Activated effector memory CD4-positive, alpha-beta T cell treated with Interleukin-2 at 50 U/mL for 16 hours (primary cell): ENCODE measurements around the gene MAVS.
"Not testable (repeated sequence)": the region's sequence is repeated elsewhere in the genome, so short reads cannot be mapped to it uniquely, and the experiment has no call there.

ENCODE experiments used
- DNase-seq: peaks from one replicate; pipeline ENCODE4 v3.0.0-alpha.2; 2020

The MAVS gene

GRCh38 chr20:3815703-3816315 is 30.8 kb upstream of the MAVS start:
- DNase-seq = peak; percentile 41

- DNase-seq = no peak
These were observed 28.2 kb upstream of the MAVS start for GRCh38 chr20:3818155-3819151.

GRCh38 chr20:3819411-3820047 is 27.1 kb upstream of the MAVS start:
- DNase-seq = no peak

GRCh38 chr20:3820048-3820900 is 26.4 kb upstream of the MAVS start, which contains the start of gene AP5S1:
TSS of gene AP5S1 (plus strand) at chr20:3820547. CDS start at chr20:3822118, 1,571 bp downstream.
- peak; percentile 82 for DNase-seq

DNA sequence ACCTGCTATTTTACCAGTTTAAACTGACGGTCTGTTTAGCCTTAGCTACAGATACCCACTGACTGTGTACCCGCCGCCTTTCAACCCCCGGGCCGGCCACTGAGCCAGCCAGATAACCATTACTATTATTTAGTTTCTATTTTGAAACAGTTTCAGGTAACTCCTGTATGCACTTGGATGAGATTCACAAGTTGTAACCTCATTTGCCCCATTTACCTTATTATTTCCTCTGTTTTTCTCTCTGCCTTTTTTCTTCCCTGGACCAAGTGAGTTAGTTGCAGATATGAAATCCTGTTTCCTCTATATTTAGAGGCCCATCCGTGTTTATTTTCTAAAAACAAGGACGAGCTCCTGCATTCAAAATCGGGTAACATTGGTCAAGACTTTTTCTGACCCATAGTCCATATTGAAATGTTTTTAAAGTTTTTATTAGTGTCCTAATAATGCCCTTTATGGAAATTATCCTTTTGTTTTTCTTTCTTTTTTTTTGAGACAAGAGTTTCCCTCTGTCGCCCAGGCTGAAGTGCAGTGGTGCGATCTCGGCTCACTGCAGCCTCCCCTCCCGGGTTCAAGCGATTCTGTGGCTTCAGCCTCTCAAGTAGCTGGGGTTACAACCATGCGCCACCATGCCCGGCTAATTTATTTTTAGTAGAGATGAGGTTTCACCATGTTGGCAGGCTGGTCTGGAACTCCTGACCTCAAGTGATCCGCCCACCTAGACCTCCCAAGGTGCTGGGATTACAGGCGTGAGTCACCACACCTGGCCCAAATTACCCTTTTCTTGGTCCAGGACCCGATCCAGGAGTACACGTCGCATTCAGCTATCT is 25.5 kb upstream of the MAVS start:
- no peak for DNase-seq

DNA sequence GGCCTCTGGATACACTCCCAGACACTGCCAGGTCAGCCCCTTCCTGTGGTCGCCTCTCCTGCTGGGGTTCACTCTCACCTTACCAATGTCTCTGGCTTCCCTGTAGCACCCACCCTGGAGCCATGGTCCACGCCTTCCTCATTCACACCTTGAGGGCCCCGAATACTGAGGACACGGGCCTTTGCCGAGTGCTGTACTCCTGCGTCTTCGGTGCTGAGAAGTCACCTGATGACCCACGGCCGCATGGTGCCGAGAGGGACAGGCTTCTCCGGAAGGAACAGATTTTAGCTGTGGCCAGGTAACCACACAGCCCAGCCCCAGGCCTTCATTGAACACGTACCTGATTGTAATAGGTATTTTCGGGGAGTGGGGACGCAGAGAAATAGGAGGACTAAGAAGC is 24.6 kb upstream of the MAVS start:
- DNase-seq = no peak

GRCh38 chr20:3823881-3824280 is 22.8 kb upstream of the MAVS start:
- no peak for DNase-seq

DNA sequence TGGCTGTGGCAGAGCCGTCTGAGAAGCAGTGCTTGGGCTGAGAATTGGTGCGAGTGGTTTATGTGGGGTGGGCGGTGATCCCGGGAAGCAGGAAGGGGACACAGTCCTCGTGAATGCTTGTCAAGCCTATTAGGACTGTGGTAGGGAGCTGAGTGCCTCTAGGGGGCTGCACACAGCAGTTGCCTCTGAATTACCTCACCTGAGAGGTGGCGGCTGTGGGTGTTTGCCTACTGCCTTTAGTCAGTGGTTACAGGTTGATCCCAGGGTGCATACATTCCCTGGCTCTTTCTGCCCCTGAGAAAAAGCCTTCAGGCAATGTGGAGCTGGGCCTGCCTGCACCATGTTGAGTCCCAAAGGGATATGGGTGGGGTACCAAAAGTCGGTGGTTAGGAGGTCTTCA is 21.1 kb upstream of the MAVS start:
- DNase-seq = no peak

DNA sequence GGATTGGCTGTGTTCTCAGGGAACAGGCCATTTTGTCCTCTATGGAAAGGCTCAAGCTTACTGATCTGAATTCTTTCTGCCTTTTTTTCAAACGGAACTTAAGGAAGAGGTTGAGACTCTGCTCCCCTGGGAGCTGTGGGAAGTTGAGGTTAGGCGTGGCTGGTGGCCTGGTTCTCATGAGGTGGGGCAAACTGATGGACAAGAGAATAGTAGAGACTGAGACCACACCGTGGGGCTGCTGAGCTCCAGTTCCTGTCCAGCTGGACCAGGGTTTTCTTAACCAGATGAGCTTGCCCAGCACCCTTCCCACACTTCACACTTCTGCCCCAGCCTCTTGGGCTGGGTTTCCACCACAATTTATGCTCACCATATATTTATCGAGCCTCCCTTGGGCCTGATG is 20.2 kb upstream of the MAVS start:
- no peak for DNase-seq

- DNase-seq = no peak
These were observed 17.8 kb upstream of the MAVS start for GRCh38 chr20:3828798-3829197.

GRCh38 chr20:3829891-3830290 is 16.7 kb upstream of the MAVS start:
- DNase-seq = not testable (repeated sequence)

DNA sequence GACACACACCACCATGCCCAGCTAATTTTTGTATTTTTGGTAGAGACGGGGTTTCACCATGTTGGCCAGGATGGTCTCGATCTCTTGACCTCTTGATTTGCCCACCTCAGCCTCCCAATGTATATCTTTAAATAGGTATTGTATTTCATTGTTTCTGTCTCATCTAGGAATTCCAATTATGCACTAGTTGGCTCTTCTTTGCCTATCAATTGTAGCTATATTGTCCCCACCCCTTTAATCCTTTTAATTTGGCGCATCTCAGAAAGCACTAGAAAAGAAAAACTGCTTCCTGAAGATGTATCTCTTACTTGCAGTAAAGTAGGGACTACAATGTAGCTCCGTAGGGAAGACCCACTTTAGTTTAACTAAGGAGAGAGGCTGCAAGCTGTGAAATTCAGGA is 10.5 kb upstream of the MAVS start:
- DNase-seq = no peak

DNA sequence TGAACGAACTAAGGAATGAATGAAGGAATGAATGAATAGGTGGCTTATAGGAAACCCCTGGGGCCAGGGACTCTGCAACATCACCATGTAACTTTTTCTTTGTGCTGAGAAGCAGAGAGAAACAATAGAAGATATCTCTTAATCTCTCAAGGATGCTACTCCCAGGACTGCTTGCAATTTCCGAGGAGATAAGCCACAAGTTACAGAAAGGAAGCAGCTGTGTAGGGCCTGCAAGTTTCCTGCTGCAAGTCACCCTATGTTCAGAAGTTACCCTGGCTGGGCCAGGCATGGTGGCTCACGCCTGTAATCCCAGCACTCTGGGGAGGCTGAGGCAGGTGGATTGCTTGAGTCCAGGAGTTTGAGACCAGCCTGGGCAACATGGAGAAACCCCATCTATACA is 7.3 kb upstream of the MAVS start:
- DNase-seq = no peak

GRCh38 chr20:3840201-3840600 is 6.4 kb upstream of the MAVS start:
- DNase-seq = not testable (repeated sequence)

DNA sequence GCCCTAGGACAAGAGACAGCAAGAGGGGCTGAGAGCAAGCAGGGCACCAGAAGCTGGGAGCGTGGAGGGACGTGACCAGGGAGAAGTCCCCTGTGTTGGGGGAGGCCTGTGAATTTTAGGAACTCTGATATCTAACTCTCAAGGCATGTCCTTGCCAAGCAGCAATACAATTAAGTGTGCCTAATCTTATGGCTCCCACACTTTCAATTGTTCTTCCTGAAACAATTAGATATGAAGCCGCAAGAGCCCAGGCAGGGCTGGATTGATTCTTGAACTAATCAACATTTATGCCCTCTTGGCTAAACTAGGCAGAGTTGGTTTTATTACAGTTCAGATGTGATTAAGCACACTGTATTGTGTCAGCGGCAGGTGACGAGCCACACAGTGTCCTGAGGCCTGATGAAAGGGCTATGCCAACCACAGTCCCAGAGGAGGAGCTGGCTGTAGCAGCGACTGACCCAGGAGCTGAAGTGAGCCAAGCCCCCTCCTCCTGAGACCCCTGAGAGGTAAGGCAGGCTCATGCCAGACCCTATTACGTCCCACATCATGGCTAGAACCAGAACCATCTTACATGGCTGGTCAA is 4.2 kb upstream of the MAVS start:
- no peak for DNase-seq

GRCh38 chr20:3843490-3843889 is 3.1 kb upstream of the MAVS start:
- DNase-seq = no peak

DNA sequence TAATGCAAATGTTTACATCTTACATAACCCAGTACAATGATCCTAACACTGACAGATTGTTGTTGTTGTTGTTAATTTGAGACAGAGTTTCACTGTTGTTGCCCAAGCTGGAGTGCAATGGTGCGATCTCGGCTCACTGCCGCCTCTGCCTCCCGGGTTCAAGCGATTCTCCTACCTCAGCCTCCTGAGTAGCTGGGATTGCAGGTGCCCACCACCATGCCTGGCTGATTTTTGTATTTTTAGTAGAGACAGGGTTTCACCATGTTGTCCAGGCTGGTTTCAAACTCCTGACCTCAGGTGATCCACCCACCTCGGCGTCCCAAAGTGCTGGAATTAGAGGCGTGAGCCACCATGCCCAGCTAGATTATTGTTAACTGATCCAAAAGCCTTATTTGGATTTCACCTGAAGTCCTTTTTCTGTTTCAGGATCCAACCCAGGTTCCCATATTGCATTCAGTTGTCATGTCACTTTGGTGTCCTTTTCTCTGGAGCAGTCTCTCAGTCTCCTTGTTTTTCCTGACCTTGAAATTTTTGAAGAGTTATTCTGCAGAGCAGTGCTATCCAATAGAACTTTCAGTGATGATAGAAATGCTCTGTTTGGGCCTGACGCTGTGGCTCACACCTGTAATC is 2.5 kb upstream of the MAVS start:
- not testable (repeated sequence) for DNase-seq

GRCh38 chr20:3846378-3846739 is 275 bp upstream of the MAVS start:
- no peak for DNase-seq

- no peak for DNase-seq
These were observed 851 bp downstream of the MAVS start for GRCh38 chr20:3847429-3847940.

DNA sequence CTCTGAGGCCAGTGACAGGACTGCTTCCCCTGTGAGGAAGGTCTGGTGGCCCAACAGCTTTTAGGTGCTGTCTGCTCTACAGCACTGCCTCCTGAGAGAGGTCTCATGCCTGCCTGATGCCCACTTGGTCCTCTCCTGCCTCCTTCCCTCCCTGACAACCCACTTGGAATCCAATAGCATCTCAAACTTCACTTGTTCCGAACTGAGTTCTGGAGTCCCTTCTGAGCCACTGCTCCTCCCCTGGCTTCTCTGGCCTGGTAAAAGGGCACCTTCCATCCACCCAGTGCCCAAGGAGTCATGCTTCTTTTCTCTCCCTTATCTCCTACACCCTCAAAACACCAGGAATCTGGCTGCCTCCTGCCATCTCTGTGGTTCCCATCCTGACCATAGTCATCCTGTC is 1.9 kb downstream of the MAVS start:
- DNase-seq = no peak

DNA sequence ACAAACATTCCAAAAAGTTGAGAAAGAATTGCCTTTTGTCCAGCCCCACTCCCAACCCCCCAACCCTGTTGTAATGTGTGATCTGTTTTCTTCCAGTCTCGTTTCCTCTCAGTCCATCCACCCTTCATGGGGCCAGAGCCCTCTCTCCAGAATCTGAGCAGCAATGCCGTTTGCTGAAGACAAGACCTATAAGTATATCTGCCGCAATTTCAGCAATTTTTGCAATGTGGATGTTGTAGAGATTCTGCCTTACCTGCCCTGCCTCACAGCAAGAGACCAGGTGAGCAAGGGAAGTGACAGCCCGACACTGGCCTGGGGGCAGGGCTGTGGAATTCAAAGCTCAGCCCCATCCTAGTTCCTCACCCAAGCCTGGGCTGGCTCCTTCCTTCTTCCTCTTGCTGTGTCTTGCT is 7.8 kb downstream of the MAVS start:
- no peak for DNase-seq
